HepG2 (cell line): ENCODE measurements around the gene EZH1. TPM values are rescaled to one million over a fixed set of nuclear protein-coding genes. Genes with fewer than 3 reads are reported as not detected.

Source experiments
- HOXA3 ChIP-seq: sonication (generic); formaldehyde crosslinking; IDR thresholded peaks from 2 replicates; pipeline ENCODE4 v1.5.0; 2020; ENCODE audit warnings: missing genetic modification reagents
- MED8 ChIP-seq: sonication (generic); formaldehyde crosslinking; IDR thresholded peaks from 2 replicates; pipeline ENCODE4 v1.8.1; 2023; ENCODE audit warnings: mild to moderate bottlenecking, missing genetic modification reagents; ENCODE audit not compliant: insufficient replicate concordance
- NFKB2 ChIP-seq: sonication (generic); formaldehyde crosslinking; IDR thresholded peaks from 2 replicates; pipeline ENCODE4 v1.4.0; 2020; ENCODE audit warnings: missing genetic modification reagents, borderline replicate concordance
- NR2F2 ChIP-seq: IDR thresholded peaks from 2 replicates; pipeline ENCODE4 v1.6.1; 2012; ENCODE audit warnings: low read depth, inconsistent platforms, borderline replicate concordance
- POLR2G ChIP-seq: fragments of 200-400 bp; formaldehyde crosslinking; IDR thresholded peaks from 2 replicates; pipeline ENCODE4 v1.6.1; 2018; ENCODE audit warnings: mild to moderate bottlenecking, low read depth, low read length, moderate library complexity
- SRY ChIP-seq: sonication (generic); formaldehyde crosslinking; IDR thresholded peaks from 2 replicates; pipeline ENCODE4 v1.8.0; 2022; ENCODE audit warnings: mild to moderate bottlenecking, missing genetic modification reagents
- STAG1 ChIP-seq: sonication (generic); formaldehyde crosslinking; IDR thresholded peaks from 2 replicates; pipeline ENCODE4 v1.4.0; 2020; ENCODE audit warnings: missing genetic modification reagents
- STAT5B ChIP-seq: sonication (generic); formaldehyde crosslinking; IDR thresholded peaks from 2 replicates; pipeline ENCODE4 v1.4.0; 2020; ENCODE audit warnings: missing genetic modification reagents
- TCF7 ChIP-seq: sonication (generic); IDR thresholded peaks from 2 replicates; pipeline ENCODE4 v1.6.1; 2016; ENCODE audit warnings: antibody characterized with exemption, low read depth
- TRIM24 ChIP-seq: sonication (generic); formaldehyde crosslinking; IDR thresholded peaks from 2 replicates; pipeline ENCODE4 v1.8.0; 2022; ENCODE audit warnings: mild to moderate bottlenecking, missing genetic modification reagents
- ZFP90 ChIP-seq: sonication (generic); formaldehyde crosslinking; IDR thresholded peaks from 2 replicates; pipeline ENCODE4 v1.8.0; 2022; ENCODE audit warnings: missing genetic modification reagents, mild to moderate bottlenecking, inconsistent platforms, borderline replicate concordance
- polyA plus RNA-seq, 8 experiments: library from polyadenylated mRNA; depleted of rRNA in 3 of 8; stranded (reverse) in 7 of 8; unstranded in 1 of 8; fragments of >200 nt; fragmentation: Illumina TruSeq in 4 of 8; extraction: Trizol in 4 of 8; gene quantifications; 2 replicates each; pipeline versions ENCODE4 v1.2.1 to v1.2.3, GENCODE V29; 2011 to 2016; ENCODE audit warnings: low read depth in 4 of 8, missing spikeins in 1 of 8, mixed read lengths in 1 of 8; ENCODE audit not compliant: insufficient read depth in 1 of 8
- total RNA-seq, 5 experiments: library from RNA; depleted of rRNA; stranded (reverse); fragments of >200 nt; fragmentation: Illumina TruSeq; extraction: Trizol; gene quantifications; 2 replicates each; pipeline ENCODE4 v1.2.3, GENCODE V29; 2016; ENCODE audit warnings: low read depth in 1 of 5
- TF ChIP-seq, protein P1 (sequence below): sonication (generic); formaldehyde crosslinking; IDR thresholded peaks from 2 replicates; pipeline ENCODE4 v1.4.0; 2020; ENCODE audit warnings: mild to moderate bottlenecking, missing genetic modification reagents
- TF ChIP-seq, protein P2 (sequence below): sonication (generic); formaldehyde crosslinking; IDR thresholded peaks from 2 replicates; pipeline ENCODE4 v1.9.0; 2021; ENCODE audit warnings: missing genetic modification reagents, mild to moderate bottlenecking, borderline replicate concordance
- TF ChIP-seq, protein P3 (sequence below): sonication (generic); formaldehyde crosslinking; conservative IDR thresholded peaks from 2 replicates; pipeline ENCODE4 v1.8.1; 2023; ENCODE audit warnings: missing genetic modification reagents
- TF ChIP-seq, protein P4 (sequence below): sonication (generic); formaldehyde crosslinking; IDR thresholded peaks from 2 replicates; pipeline ENCODE4 v1.4.0; 2020; ENCODE audit warnings: missing genetic modification reagents, borderline replicate concordance
- TF ChIP-seq, protein P5 (sequence below): sonication (generic); formaldehyde crosslinking; IDR thresholded peaks from 2 replicates; pipeline ENCODE4 v1.5.0; 2020; ENCODE audit warnings: mild to moderate bottlenecking, missing genetic modification reagents

EZH1 gene
- total and polyA plus RNA-seq, 2 of the 13 experiments (the other 11 are each of a cell fraction or from before 2014, with no cell fraction given): 11.6 to 24.0 TPM

DNA sequence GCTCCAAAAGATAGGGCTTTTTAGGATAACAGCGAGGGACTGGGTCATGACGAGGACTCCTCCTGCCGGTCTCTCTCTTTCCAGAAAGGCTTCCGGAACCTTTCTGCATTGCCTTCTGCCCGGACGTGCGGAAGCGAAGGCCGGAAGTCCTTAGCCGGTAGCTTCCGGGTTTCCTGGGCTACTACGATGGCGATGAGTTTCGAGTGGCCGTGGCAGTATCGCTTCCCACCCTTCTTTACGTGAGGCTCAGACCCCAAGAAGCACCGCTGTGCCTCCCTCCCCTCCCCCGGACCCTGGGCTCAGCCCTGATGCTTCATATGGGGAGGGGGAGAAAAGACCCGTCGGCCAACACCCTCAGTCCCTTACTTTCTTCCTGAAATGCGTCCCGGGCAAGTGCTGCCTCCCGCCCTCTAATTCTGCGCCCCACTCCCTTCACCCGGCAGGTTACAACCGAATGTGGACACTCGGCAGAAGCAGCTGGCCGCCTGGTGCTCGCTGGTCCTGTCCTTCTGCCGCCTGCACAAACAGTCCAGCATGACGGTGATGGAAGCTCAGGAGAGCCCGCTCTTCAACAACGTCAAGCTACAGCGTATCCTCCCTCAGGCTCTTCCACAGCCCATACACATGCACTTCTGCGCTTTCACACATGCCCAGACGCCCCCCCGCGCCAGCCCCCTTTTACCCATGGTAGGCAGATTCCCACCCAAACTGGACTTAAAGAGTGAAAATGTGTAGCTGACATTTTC lies 28.6 kb upstream of the EZH1 start, which contains the start of gene VPS25 (continued):
- TF ChIP-seq, protein P1, sequence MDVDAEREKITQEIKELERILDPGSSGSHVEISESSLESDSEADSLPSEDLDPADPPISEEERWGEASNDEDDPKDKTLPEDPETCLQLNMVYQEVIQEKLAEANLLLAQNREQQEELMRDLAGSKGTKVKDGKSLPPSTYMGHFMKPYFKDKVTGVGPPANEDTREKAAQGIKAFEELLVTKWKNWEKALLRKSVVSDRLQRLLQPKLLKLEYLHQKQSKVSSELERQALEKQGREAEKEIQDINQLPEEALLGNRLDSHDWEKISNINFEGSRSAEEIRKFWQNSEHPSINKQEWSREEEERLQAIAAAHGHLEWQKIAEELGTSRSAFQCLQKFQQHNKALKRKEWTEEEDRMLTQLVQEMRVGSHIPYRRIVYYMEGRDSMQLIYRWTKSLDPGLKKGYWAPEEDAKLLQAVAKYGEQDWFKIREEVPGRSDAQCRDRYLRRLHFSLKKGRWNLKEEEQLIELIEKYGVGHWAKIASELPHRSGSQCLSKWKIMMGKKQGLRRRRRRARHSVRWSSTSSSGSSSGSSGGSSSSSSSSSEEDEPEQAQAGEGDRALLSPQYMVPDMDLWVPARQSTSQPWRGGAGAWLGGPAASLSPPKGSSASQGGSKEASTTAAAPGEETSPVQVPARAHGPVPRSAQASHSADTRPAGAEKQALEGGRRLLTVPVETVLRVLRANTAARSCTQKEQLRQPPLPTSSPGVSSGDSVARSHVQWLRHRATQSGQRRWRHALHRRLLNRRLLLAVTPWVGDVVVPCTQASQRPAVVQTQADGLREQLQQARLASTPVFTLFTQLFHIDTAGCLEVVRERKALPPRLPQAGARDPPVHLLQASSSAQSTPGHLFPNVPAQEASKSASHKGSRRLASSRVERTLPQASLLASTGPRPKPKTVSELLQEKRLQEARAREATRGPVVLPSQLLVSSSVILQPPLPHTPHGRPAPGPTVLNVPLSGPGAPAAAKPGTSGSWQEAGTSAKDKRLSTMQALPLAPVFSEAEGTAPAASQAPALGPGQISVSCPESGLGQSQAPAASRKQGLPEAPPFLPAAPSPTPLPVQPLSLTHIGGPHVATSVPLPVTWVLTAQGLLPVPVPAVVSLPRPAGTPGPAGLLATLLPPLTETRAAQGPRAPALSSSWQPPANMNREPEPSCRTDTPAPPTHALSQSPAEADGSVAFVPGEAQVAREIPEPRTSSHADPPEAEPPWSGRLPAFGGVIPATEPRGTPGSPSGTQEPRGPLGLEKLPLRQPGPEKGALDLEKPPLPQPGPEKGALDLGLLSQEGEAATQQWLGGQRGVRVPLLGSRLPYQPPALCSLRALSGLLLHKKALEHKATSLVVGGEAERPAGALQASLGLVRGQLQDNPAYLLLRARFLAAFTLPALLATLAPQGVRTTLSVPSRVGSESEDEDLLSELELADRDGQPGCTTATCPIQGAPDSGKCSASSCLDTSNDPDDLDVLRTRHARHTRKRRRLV (CRISPR knock-in tag): peak; percentile 67; the same call in 1 of the 2 replicates
- TF ChIP-seq POLR2G: peak; percentile 98
- peak; percentile 97 for TF ChIP-seq MED8 (CRISPR knock-in tag)
- peak; percentile 9 for TF ChIP-seq STAG1 (CRISPR knock-in tag)
- TF ChIP-seq, protein P2, sequence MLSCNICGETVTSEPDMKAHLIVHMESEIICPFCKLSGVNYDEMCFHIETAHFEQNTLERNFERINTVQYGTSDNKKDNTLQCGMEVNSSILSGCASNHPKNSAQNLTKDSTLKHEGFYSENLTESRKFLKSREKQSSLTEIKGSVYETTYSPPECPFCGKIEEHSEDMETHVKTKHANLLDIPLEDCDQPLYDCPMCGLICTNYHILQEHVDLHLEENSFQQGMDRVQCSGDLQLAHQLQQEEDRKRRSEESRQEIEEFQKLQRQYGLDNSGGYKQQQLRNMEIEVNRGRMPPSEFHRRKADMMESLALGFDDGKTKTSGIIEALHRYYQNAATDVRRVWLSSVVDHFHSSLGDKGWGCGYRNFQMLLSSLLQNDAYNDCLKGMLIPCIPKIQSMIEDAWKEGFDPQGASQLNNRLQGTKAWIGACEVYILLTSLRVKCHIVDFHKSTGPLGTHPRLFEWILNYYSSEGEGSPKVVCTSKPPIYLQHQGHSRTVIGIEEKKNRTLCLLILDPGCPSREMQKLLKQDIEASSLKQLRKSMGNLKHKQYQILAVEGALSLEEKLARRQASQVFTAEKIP (CRISPR knock-in tag): no peak
- TF ChIP-seq SRY (CRISPR knock-in tag): peak; percentile 79; the same call in 1 of the 2 replicates
- TF ChIP-seq TRIM24 (CRISPR knock-in tag): no peak
- no peak for TF ChIP-seq TCF7
- TF ChIP-seq, protein P3, sequence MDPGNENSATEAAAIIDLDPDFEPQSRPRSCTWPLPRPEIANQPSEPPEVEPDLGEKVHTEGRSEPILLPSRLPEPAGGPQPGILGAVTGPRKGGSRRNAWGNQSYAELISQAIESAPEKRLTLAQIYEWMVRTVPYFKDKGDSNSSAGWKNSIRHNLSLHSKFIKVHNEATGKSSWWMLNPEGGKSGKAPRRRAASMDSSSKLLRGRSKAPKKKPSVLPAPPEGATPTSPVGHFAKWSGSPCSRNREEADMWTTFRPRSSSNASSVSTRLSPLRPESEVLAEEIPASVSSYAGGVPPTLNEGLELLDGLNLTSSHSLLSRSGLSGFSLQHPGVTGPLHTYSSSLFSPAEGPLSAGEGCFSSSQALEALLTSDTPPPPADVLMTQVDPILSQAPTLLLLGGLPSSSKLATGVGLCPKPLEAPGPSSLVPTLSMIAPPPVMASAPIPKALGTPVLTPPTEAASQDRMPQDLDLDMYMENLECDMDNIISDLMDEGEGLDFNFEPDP (CRISPR knock-in tag): no peak
- peak; percentile 91 for TF ChIP-seq HOXA3 (CRISPR knock-in tag)
- TF ChIP-seq, protein P4, sequence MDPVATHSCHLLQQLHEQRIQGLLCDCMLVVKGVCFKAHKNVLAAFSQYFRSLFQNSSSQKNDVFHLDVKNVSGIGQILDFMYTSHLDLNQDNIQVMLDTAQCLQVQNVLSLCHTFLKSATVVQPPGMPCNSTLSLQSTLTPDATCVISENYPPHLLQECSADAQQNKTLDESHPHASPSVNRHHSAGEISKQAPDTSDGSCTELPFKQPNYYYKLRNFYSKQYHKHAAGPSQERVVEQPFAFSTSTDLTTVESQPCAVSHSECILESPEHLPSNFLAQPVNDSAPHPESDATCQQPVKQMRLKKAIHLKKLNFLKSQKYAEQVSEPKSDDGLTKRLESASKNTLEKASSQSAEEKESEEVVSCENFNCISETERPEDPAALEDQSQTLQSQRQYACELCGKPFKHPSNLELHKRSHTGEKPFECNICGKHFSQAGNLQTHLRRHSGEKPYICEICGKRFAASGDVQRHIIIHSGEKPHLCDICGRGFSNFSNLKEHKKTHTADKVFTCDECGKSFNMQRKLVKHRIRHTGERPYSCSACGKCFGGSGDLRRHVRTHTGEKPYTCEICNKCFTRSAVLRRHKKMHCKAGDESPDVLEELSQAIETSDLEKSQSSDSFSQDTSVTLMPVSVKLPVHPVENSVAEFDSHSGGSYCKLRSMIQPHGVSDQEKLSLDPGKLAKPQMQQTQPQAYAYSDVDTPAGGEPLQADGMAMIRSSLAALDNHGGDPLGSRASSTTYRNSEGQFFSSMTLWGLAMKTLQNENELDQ: peak; percentile 90; the same call in 1 of the 2 replicates
- no peak for TF ChIP-seq STAT5B (CRISPR knock-in tag)
- TF ChIP-seq NR2F2: peak; percentile 64; the same call in 1 of the 2 replicates
- peak; percentile 89 for TF ChIP-seq NFKB2
- TF ChIP-seq ZFP90 (CRISPR knock-in tag): peak; percentile 98
- TF ChIP-seq, protein P5, sequence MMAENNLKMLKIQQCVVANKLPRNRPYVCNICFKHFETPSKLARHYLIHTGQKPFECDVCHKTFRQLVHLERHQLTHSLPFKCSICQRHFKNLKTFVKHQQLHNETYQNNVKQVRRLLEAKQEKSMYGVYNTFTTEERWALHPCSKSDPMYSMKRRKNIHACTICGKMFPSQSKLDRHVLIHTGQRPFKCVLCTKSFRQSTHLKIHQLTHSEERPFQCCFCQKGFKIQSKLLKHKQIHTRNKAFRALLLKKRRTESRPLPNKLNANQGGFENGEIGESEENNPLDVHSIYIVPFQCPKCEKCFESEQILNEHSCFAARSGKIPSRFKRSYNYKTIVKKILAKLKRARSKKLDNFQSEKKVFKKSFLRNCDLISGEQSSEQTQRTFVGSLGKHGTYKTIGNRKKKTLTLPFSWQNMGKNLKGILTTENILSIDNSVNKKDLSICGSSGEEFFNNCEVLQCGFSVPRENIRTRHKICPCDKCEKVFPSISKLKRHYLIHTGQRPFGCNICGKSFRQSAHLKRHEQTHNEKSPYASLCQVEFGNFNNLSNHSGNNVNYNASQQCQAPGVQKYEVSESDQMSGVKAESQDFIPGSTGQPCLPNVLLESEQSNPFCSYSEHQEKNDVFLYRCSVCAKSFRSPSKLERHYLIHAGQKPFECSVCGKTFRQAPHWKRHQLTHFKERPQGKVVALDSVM (CRISPR knock-in tag): peak; percentile 58; the same call in 1 of the 2 replicates
